ENCODE data around the gene GAGE12E. TPM values are rescaled to one million over a fixed set of nuclear protein-coding genes. Genes with fewer than 3 reads are reported as not detected.
"Not testable (repeated sequence)": the region's sequence is repeated elsewhere in the genome, so short reads cannot be mapped to it uniquely, and the experiment has no call there.

Gene GAGE12E
- total RNA-seq, 6 experiments from 2014 or later = not detected

DNA sequence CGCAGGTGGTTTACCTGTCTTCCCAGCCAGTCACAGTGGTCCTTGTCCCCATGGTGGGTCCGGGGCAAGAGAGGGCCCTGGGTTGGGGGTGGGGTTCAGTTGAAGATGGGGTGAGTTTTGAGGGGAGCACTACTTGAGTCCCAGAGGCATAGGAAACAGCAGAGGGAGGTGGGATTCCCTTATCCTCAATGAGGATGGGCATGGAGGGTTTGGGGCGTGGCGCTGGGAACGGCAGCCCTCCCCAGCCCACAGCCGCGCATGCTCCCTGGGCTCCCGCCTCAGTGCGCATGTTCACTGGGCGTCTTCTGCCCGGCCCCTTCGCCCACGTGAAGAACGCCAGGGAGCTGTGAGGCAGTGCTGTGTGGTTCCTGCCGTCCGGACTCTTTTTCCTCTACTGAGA is 47.6 kb downstream of the GAGE12E start, which contains the start of gene GAGE1:
Gene GAGE1 (plus strand): TSS at position 301 of the 400 bp plus-strand sequence. CDS start 1,155 bp downstream, outside the sequence.
- H3K27me3 ChIP-seq, ATAC-seq: not testable (repeated sequence)

More for the DNA sequence above, 47.6 kb downstream of the GAGE12E start, which contains the start of gene GAGE1:
- H3K27ac ChIP-seq; H3K36me3 ChIP-seq; intact Hi-C loops (cut with DNase I); DNase-seq; H3K4me1 ChIP-seq; H3K4me3 ChIP-seq; H3K9me3 ChIP-seq: not testable (repeated sequence)
- no CpG with 5 or more reads among the region's 16 CpGs for WGBS (ENCODE audit: insufficient coverage, low coverage, low lambda C conversion rate, missing lambda C conversion rate)

Small RNA genes within 50 kb of the gene (small RNA-seq; reads per million reads assigned to genes)
- gene GAGE12B = 0 reads per million in 2 experiments

Other genes with a start within 250 kb of the GAGE12E start
- not detected for gene GAGE10, start 247.6 kb upstream of the GAGE12E start, total RNA-seq
- not detected for gene GAGE12J, start 229.3 kb upstream of the GAGE12E start, total RNA-seq
- gene GAGE13, start 219.7 kb upstream of the GAGE12E start, total RNA-seq = not detected
- gene GAGE12C, start 19.1 kb upstream of the GAGE12E start, total RNA-seq = not detected
- gene GAGE12D, start 9.6 kb upstream of the GAGE12E start, total RNA-seq = not detected
- not detected for gene GAGE12F, start 9.6 kb downstream of the GAGE12E start, total RNA-seq
- not detected for gene GAGE12G, start 19.1 kb downstream of the GAGE12E start, total RNA-seq
- gene GAGE12H, start 28.7 kb downstream of the GAGE12E start, total RNA-seq = not detected
- not detected for gene GAGE2A, start 38.2 kb downstream of the GAGE12E start, total RNA-seq
- not detected for gene GAGE1, start 47.7 kb downstream of the GAGE12E start, total RNA-seq
- not detected for gene PAGE1, start 144.7 kb downstream of the GAGE12E start, total RNA-seq